Keratinocyte (primary cell): ENCODE measurements around the gene PAX5. TPM values are rescaled to one million over a fixed set of nuclear protein-coding genes. Genes with fewer than 3 reads are reported as not detected.

Source experiments
- DNase-seq: peaks from one replicate; pipeline ENCODE4 v3.0.0-alpha.2; 2011; ENCODE audit warnings: low read depth, missing footprints, low spot score
- FAIRE-seq: peaks from 2 replicates; lab custom pipeline; 2011; peaks lifted over from hg19 to GRCh38; lab: Jason Lieb, UNC
- H2AFZ ChIP-seq: 2 replicates; pipeline ENCODE4 v1.6.0; 2012; ENCODE audit warnings: low read length, control low read depth, inconsistent platforms; ENCODE audit not compliant: control insufficient read depth
- H3K27ac ChIP-seq: 2 replicates; pipeline ENCODE4 v1.5.1; 2011; ENCODE audit warnings: low read length; ENCODE audit not compliant: control insufficient read depth, insufficient read depth
- H3K27me3 ChIP-seq: 3 replicates; pipeline ENCODE4 v1.6.0; 2011; ENCODE audit warnings: low read length; ENCODE audit not compliant: control insufficient read depth, insufficient read depth; ENCODE audit errors: extremely low read depth
- H3K36me3 ChIP-seq, 2 experiments: 2 replicates in 1 of 2; 3 replicates in 1 of 2; pipeline ENCODE4 v1.5.1; 2011; ENCODE audit warnings: low read length in 2 of 2, mild to moderate bottlenecking in 1 of 2; ENCODE audit not compliant: control insufficient read depth in 2 of 2, insufficient read depth in 2 of 2; ENCODE audit errors: extremely low read depth in 1 of 2
- H3K4me1 ChIP-seq: 3 replicates; pipeline ENCODE4 v1.5.1; 2011; ENCODE audit warnings: low read length; ENCODE audit not compliant: control insufficient read depth, insufficient read depth; ENCODE audit errors: extremely low read depth
- H3K4me2 ChIP-seq: 3 replicates; pipeline ENCODE4 v1.6.0; 2011; ENCODE audit warnings: low read depth, low read length; ENCODE audit not compliant: control insufficient read depth, insufficient read depth; ENCODE audit errors: extremely low read depth
- H3K4me3 ChIP-seq, 3 experiments: fragments of 200-600 bp in 1 of 3; sonication (generic) in 1 of 3; 2 replicates in 2 of 3; 3 replicates in 1 of 3; pipeline ENCODE4 v1.5.1; 2011 to 2016; ENCODE audit warnings: low read length in 3 of 3, mild to moderate bottlenecking in 3 of 3, control low read depth in 2 of 3, inconsistent platforms in 1 of 3, low read depth in 1 of 3, mixed read lengths in 1 of 3, mixed run types in 1 of 3, moderate library complexity in 1 of 3; ENCODE audit not compliant: control insufficient read depth in 2 of 3, insufficient read depth in 2 of 3; ENCODE audit errors: extremely low read depth in 1 of 3
- H3K79me2 ChIP-seq: 2 replicates; pipeline ENCODE4 v1.6.0; 2012; ENCODE audit warnings: low read length; ENCODE audit not compliant: control insufficient read depth, insufficient read depth
- H3K9ac ChIP-seq: 3 replicates; pipeline ENCODE4 v1.6.0; 2011; ENCODE audit warnings: low read length; ENCODE audit not compliant: control insufficient read depth, insufficient read depth; ENCODE audit errors: extremely low read depth
- H3K9me1 ChIP-seq: 3 replicates; pipeline ENCODE4 v1.6.0; 2011; ENCODE audit warnings: low read length; ENCODE audit not compliant: control insufficient read depth, insufficient read depth; ENCODE audit errors: extremely low read depth
- H3K9me3 ChIP-seq: 2 replicates; pipeline ENCODE4 v1.5.1; 2012; ENCODE audit warnings: low read depth, low read length; ENCODE audit not compliant: control insufficient read depth
- H4K20me1 ChIP-seq: 3 replicates; pipeline ENCODE4 v1.6.0; 2011; ENCODE audit warnings: low read length; ENCODE audit not compliant: control insufficient read depth, insufficient read depth; ENCODE audit errors: extremely low read depth
- CTCF ChIP-seq, 3 experiments: IDR thresholded peaks in 1 of 3; conservative IDR thresholded peaks in 1 of 3; optimal IDR thresholded peaks in 1 of 3; 2 replicates in 2 of 3; 3 replicates in 1 of 3; pipeline versions ENCODE3 to v1.5.1; 2011; ENCODE audit warnings: low read length in 3 of 3, mild to moderate bottlenecking in 3 of 3, moderate library complexity in 2 of 3, control low read depth in 1 of 3, inconsistent platforms in 1 of 3; ENCODE audit not compliant: insufficient read depth in 2 of 3; ENCODE audit errors: extremely low read depth in 1 of 3
- EZH2 ChIP-seq: IDR thresholded peaks from one replicate; pipeline ENCODE4 v1.6.1; 2012; ENCODE audit warnings: inconsistent platforms, mild to moderate bottlenecking, low read length, moderate library complexity
- dilution Hi-C: fragments of 300-500 bp; cut with MboI; formaldehyde crosslinking; loops from one replicate; pipeline ENCODE4 v1.7.0; 2020; ENCODE audit warnings: low sequenced_read_pairs; ENCODE audit not compliant: extremely low pct_ligation_motif_present
- polyA plus RNA-seq, 5 experiments: library from polyadenylated mRNA; depleted of rRNA in 3 of 5; stranded (reverse) in 3 of 5; stranded (forward) in 1 of 5; unstranded in 1 of 5; fragments of >200 nt; gene quantifications; 1 replicate in 1 of 5; 2 replicates in 3 of 5; 3 replicates in 1 of 5; pipeline versions ENCODE4 v1.2.1 to v1.2.3, GENCODE V29; 2011 to 2012; ENCODE audit warnings: missing spikeins in 2 of 5, low read depth in 1 of 5, low replicate concordance in 1 of 5

PAX5 gene
- polyA plus RNA-seq, 1 donor (not counting 4 experiments of a cell fraction or from before 2014, with no cell fraction given): not detected

GRCh38 chr9:36882594-36882993 is 151.5 kb downstream of the PAX5 start:
- no peak for TF ChIP-seq CTCF (optimal IDR thresholded peaks at IDR 0.05 in 1 of 3, IDR thresholded peaks at IDR 0.05 in 1 of 3, conservative IDR thresholded peaks at IDR 0.05 in 1 of 3; ENCODE audit: extremely low read depth in 1 of 3, insufficient read depth in 2 of 3, low read length in 3 of 3)
- no peak for TF ChIP-seq EZH2
- FAIRE-seq (no peak), DNase-seq (no peak)
- Histone ChIP-seq H3K9me3 (no peaks in the 10 kb centered on the region), H3K36me3 (no peaks in the 10 kb centered on the region), H3K4me1 (no peaks in the 10 kb centered on the region), H3K27me3 (peaks cover 8% of the 10 kb centered on the region), H3K4me3 (no peak overlapping the region), H4K20me1 (no peaks in the 10 kb centered on the region), H3K9me1 (no peaks in the 10 kb centered on the region), H3K9ac (no peak overlapping the region), H2AFZ (no peak overlapping the region), H3K79me2 (no peaks in the 10 kb centered on the region), H3K27ac (no peak overlapping the region), H3K4me2 (no peak overlapping the region)
- dilution Hi-C loops: no loop called here

- dilution Hi-C loops: no loop called here
- no peak overlapping the region for H2AFZ ChIP-seq
These were observed 152.2 kb downstream of the PAX5 start for GRCh38 chr9:36881743-36882441.

More at GRCh38 chr9:36881743-36882441, 152.2 kb downstream of the PAX5 start:
- no peaks in the 10 kb centered on the region for H3K9me1 ChIP-seq
- DNase-seq (no peak), FAIRE-seq (no peak)
- peaks cover 3% of the 10 kb centered on the region for H3K4me1 ChIP-seq
- H3K9ac ChIP-seq: no peak overlapping the region
- TF ChIP-seq EZH2 (no peak), CTCF (optimal IDR thresholded peaks at IDR 0.05 in 1 of 3, IDR thresholded peaks at IDR 0.05 in 1 of 3, conservative IDR thresholded peaks at IDR 0.05 in 1 of 3; ENCODE audit: extremely low read depth in 1 of 3, insufficient read depth in 2 of 3, low read length in 3 of 3) (no peak)
- H3K9me3 ChIP-seq: no peaks in the 10 kb centered on the region
- H3K27me3 ChIP-seq: peaks cover 8% of the 10 kb centered on the region
- H3K27ac ChIP-seq: no peak overlapping the region
- no peaks in the 10 kb centered on the region for H3K79me2 ChIP-seq
- no peaks in the 10 kb centered on the region for H3K36me3 ChIP-seq
- H3K4me2 ChIP-seq: no peak overlapping the region
- H4K20me1 ChIP-seq: no peaks in the 10 kb centered on the region
- H3K4me3 ChIP-seq: no peak overlapping the region
